ENCODE results near the gene SERINC5. TPM values are rescaled to one million over a fixed set of nuclear protein-coding genes. Genes with fewer than 3 reads are reported as not detected.

Gene SERINC5
- total and polyA plus RNA-seq, 12 donors = 2.3 to 21.9 (median 14.8) TPM

- DNase-seq (no peak), ATAC-seq (peak in 3 of 8 donors; percentile 13 to 48 (median 33))
- Histone ChIP-seq H3K36me3 (no peaks in the 10 kb centered on the region), H3K27me3 (no peaks in the 10 kb centered on the region), H3K9me3 (no peaks in the 10 kb centered on the region), H3K4me1 (peaks cover 2 to 69% (median 53%) of the 10 kb centered on the region in 9 donors), H3K27ac (peak overlapping the region in 7 of 10 donors; percentile 14 to 87 (median 81)), H3K4me3 (peak overlapping the region in 3 of 10 donors; percentile 0 to 31 (median 29))
- WGBS, 2 donors = 49 to 52% methylated on average over 8 of the region's 8 CpGs
- intact Hi-C loops (cut with DNase I) = loop anchor here in 2 of 10 donors (5.0 kb wide), 2 partner anchors 36 to 196 kb away; no protein-coding TSS in a partner anchor
- TF ChIP-seq CTCF (IDR thresholded peaks at IDR 0.05) = no peak
These were observed 39.8 kb downstream of the SERINC5 start for GRCh38 chr5:80216096-80216495.

GRCh38 chr5:80215523-80215922, 40.3 kb downstream of the SERINC5 start:
- intact Hi-C loops (cut with DNase I) = loop anchor here in 2 of 10 donors (5.0 kb wide), 2 partner anchors 37 to 197 kb away; no protein-coding TSS in a partner anchor
- TF ChIP-seq CTCF (IDR thresholded peaks at IDR 0.05) = no peak
- Histone ChIP-seq H3K36me3 (no peaks in the 10 kb centered on the region), H3K27me3 (no peaks in the 10 kb centered on the region), H3K4me3 (no peak overlapping the region), H3K4me1 (peaks cover 2 to 67% (median 53%) of the 10 kb centered on the region in 9 donors), H3K9me3 (no peaks in the 10 kb centered on the region), H3K27ac (peak overlapping the region in 5 of 10 donors; percentile 70 to 87 (median 84))
- no peak for DNase-seq
- WGBS, 2 donors = 76 to 85% methylated on average over 4 of the region's 4 CpGs
- no peak for ATAC-seq

- Histone ChIP-seq H3K36me3 (no peaks in the 10 kb centered on the region), H3K27me3 (no peaks in the 10 kb centered on the region), H3K27ac (no peak overlapping the region), H3K4me1 (peaks cover 2 to 53% (median 40%) of the 10 kb centered on the region in 9 donors), H3K4me3 (no peak overlapping the region), H3K9me3 (no peaks in the 10 kb centered on the region)
- ATAC-seq = no peak
- 81 to 84% methylated on average over 3 of the region's 3 CpGs for WGBS, 2 donors
- intact Hi-C loops (cut with DNase I) = no loop called here
- no peak for DNase-seq
- no peak for TF ChIP-seq CTCF (IDR thresholded peaks at IDR 0.05)
These were observed 42.4 kb downstream of the SERINC5 start for GRCh38 chr5:80213466-80213865.

DNA sequence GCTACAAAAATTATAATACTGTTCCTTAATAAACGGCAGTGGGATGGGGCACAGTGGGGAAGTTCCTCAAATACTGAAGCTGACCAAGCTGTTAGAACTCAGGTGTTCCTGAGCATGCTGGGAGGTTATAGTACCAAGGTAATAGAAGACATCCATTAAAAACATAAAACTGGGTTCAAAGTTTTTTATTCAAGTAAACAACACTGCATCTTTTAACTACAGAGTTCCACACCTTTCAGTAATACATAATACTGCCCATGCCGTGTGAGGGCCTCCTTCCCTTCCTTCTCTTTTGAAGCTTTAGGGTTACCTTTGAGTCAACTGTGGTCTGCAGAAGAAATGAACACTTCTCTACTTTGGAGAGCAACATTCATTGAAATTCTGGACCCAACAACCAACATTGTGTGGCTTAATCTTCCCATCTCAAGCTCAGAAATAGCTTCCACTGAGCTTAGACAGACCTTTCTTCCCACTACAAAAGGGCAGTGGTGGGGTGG, 43.6 kb downstream of the SERINC5 start:
- Histone ChIP-seq H3K4me1 (peaks cover 2 to 52% (median 40%) of the 10 kb centered on the region in 9 donors), H3K9me3 (no peaks in the 10 kb centered on the region), H3K27me3 (no peaks in the 10 kb centered on the region), H3K27ac (no peak overlapping the region), H3K36me3 (no peaks in the 10 kb centered on the region), H3K4me3 (no peak overlapping the region)
- intact Hi-C loops (cut with DNase I) = no loop called here
- 78 to 85% methylated on average over 2 of the region's 2 CpGs for WGBS, 2 donors
- ATAC-seq (no peak), DNase-seq (no peak)
- TF ChIP-seq CTCF (IDR thresholded peaks at IDR 0.05) = no peak
